GM12891 (cell line): Measurements from ENCODE around the gene RASA3.

Experiments
- PAX5 ChIP-seq: IDR thresholded peaks from 2 replicates; pipeline ENCODE4 v1.6.1; 2011; ENCODE audit warnings: low read length, moderate library complexity, mild to moderate bottlenecking; ENCODE audit not compliant: insufficient read depth, severe bottlenecking
- POLR2A ChIP-seq: IDR thresholded peaks from 2 replicates; pipeline ENCODE4 v1.6.1; 2011; ENCODE audit warnings: low read depth, low read length, control low read depth
- POLR2AphosphoS5 ChIP-seq: IDR thresholded peaks from 2 replicates; pipeline ENCODE4 v1.6.1; 2011; ENCODE audit warnings: low read depth, low read length, control low read depth
- SPI1 ChIP-seq: IDR thresholded peaks from 2 replicates; pipeline ENCODE4 v1.6.1; 2011; ENCODE audit warnings: low read depth, low read length, control low read depth
- TAF1 ChIP-seq: IDR thresholded peaks from 2 replicates; pipeline ENCODE4 v1.6.1; 2011; ENCODE audit warnings: low read depth, low read length, control low read depth

DNA sequence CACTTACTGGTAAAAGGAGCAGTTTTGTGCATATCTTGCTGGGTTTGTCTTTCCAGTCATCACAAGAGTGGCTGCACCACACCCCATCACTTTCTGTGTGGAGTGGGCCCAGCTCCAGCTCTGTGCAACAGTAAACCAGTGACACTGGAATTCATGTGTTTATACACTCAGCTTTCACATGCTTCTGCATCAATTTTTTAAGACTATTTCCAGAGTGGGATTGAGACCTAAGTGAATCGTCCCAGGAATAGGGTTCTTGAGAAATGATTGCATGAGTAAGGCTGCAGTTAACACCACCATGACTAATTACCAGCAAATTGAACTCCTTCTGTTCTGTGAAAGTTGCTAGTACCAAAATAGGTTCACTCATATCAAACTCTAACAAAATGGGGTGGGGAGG lies 41.3 kb upstream of the RASA3 start:
- TF ChIP-seq SPI1: no peak
- no peak for TF ChIP-seq POLR2A
- TF ChIP-seq POLR2AphosphoS5: no peak
- no peak for TF ChIP-seq TAF1
- TF ChIP-seq PAX5: no peak
